ENCODE measurements around the gene RPH3AL. TPM values are rescaled to one million over a fixed set of nuclear protein-coding genes. Genes with fewer than 3 reads are reported as not detected.
A peak's percentile ranks its signal among the peaks of the same experiment; 100 is the strongest.
"Not testable (repeated sequence)": the region's sequence is repeated elsewhere in the genome, so short reads cannot be mapped to it uniquely, and the experiment has no call there.

The RPH3AL gene
- total RNA-seq, 4 donors from 2014 or later, result 8.6 to 21.0 (median 17.4) TPM

DNA sequence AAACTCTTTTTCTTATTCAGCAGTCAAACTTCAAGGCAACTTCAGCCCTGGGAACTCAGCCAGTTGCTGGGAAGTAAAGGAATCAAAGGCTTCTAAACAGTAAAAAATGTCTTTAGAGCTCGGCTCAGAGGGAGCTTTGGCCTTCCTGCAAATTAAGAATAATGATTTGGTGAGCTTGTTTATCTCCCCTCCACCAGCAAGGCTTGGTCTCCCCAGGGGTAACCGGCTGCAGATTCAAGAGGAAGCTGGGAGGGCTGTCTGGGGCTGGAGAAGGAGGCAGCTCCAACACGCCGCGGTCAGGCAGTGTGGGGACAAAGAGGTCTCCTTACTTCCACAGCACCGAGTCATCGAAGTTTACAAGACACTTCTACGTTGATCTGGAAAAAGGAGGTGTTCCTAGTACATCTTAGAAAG lies 153.4 kb downstream of the RPH3AL start:
- Histone ChIP-seq H3K36me3 (no peaks in the 10 kb centered on the region), H3K27me3 (peaks cover 67% of the 10 kb centered on the region), H3K9me3 (no peaks in the 10 kb centered on the region), H3K4me1 (peaks cover 0 to 25% (median 0%) of the 10 kb centered on the region in 3 donors), H3K4me3 (no peak overlapping the region), H3K27ac (peak overlapping the region in 2 of 4 donors; percentile 63 to 65)
- ATAC-seq, result no peak
- WGBS, 2 donors (ENCODE audit: low coverage in 1 of 2), result 0 to 4% methylated on average over 1 to 7 of the region's 8 CpGs
- TF ChIP-seq POLR2A (IDR thresholded peaks at IDR 0.05), result no peak
- TF ChIP-seq EP300 (IDR thresholded peaks at IDR 0.05), result no peak
- TF ChIP-seq, protein P1, sequence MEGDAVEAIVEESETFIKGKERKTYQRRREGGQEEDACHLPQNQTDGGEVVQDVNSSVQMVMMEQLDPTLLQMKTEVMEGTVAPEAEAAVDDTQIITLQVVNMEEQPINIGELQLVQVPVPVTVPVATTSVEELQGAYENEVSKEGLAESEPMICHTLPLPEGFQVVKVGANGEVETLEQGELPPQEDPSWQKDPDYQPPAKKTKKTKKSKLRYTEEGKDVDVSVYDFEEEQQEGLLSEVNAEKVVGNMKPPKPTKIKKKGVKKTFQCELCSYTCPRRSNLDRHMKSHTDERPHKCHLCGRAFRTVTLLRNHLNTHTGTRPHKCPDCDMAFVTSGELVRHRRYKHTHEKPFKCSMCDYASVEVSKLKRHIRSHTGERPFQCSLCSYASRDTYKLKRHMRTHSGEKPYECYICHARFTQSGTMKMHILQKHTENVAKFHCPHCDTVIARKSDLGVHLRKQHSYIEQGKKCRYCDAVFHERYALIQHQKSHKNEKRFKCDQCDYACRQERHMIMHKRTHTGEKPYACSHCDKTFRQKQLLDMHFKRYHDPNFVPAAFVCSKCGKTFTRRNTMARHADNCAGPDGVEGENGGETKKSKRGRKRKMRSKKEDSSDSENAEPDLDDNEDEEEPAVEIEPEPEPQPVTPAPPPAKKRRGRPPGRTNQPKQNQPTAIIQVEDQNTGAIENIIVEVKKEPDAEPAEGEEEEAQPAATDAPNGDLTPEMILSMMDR (IDR thresholded peaks at IDR 0.05), result no peak
- TF ChIP-seq POLR2AphosphoS5 (IDR thresholded peaks at IDR 0.05), result no peak

DNA sequence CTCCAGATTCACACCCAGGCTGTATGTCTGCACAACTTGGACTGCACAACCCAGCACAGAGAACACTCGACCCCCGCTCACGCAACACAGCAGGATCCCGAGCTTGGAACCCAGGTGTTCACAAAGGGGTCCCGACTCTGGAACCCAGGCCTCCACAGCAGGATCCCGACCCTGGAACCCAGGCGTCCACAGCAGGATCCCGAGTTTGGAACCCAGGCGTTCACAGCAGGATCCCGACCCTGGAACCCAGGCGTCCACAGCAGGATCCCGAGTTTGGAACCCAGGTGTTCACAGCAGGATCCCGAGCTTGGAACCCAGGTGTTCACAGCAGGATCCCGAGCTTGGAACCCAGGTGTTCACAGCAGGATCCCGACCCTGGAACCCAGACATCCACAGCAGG lies 154.4 kb downstream of the RPH3AL start:
- peaks cover 0 to 25% (median 0%) of the 10 kb centered on the region in 3 donors for H3K4me1 ChIP-seq
- peaks cover 72% of the 10 kb centered on the region for H3K27me3 ChIP-seq
- 93% methylated on average over 3 of the region's 15 CpGs; no CpG with 5 or more reads in 1 of the 2 donors for WGBS, 2 donors (ENCODE audit: low coverage in 1 of 2)
- H3K4me3 ChIP-seq, H3K9me3 ChIP-seq, H3K36me3 ChIP-seq, H3K27ac ChIP-seq, ATAC-seq: not testable (repeated sequence)

DNA sequence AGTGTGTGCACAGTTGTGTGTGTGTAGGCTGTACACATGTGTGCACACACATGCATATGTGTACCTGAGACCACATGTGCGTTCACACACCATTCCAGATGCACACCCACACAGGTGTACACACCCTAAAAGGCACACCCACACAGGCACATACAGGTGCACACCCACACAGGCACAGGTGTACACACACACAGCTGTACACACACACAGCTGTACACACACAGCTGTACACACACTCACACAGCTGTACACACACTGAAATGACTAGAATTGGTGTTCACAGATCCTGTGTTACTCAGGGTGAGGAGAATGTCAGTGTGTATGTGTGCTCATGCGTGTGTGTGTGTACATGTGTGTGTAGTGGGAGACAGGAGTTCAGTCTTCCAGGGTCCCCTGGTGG lies 155.3 kb downstream of the RPH3AL start:
- H3K4me1 ChIP-seq, result peaks cover 0 to 25% (median 0%) of the 10 kb centered on the region in 3 donors
- TF ChIP-seq, protein P1 (IDR thresholded peaks at IDR 0.05), result no peak
- TF ChIP-seq EP300 (IDR thresholded peaks at IDR 0.05) (no peak), POLR2A (IDR thresholded peaks at IDR 0.05) (no peak), POLR2AphosphoS5 (IDR thresholded peaks at IDR 0.05) (no peak)
- H3K4me3 ChIP-seq, result no peak overlapping the region
- H3K36me3 ChIP-seq, result no peaks in the 10 kb centered on the region
- no peak for ATAC-seq
- H3K27ac ChIP-seq, result no peak overlapping the region
- H3K9me3 ChIP-seq, result no peaks in the 10 kb centered on the region
- H3K27me3 ChIP-seq, result peaks cover 75% of the 10 kb centered on the region
- 100% methylated on average over 1 of the region's 2 CpGs; no CpG with 5 or more reads in 1 of the 2 donors for WGBS, 2 donors (ENCODE audit: low coverage in 1 of 2)

DNA sequence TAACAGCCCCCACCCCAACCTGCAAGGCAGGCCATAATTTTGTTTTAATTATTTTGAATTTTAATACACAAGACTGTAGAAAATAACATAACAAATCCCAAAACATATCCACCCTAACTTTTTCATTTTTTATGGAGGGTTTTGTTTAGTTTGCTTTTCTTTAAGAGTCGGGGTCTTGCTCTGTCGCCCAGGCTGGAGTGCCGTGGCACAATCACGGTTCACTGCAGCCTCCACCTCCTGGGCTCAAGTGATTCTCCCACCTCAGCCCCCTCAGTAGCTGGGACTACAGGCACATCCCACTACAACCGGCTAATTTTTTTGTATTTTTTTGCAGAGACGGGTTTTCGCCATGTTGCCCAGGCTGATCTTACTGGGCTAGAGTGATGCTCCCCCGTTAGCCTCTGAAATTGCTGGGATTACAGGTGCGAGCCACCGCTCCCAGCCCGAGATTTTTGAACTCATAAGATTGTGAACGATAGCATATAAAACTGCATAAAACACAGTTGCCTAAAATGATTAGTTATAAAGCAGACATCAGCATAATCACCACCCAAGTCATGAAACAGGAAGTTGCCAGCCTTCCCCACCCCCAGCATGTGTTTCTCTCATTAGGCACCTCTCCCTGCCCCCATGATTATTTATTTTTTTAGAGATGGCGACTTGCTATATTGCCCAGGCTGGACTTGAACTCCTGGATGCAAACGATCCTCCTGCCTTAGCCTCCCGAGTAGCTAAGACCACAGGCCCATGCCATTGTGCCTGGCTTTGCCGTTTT lies 157.6 kb downstream of the RPH3AL start:
- Histone ChIP-seq H3K9me3 (no peaks in the 10 kb centered on the region), H3K4me1 (peaks cover 0 to 15% (median 0%) of the 10 kb centered on the region in 3 donors), H3K4me3 (no peak overlapping the region), H3K36me3 (no peaks in the 10 kb centered on the region), H3K27ac (no peak overlapping the region), H3K27me3 (peaks cover 58% of the 10 kb centered on the region)
- ATAC-seq, result no peak
- WGBS, 2 donors (ENCODE audit: low coverage in 1 of 2), result 74 to 81% methylated on average over 8 to 14 of the region's 16 CpGs
- TF ChIP-seq, protein P1 (IDR thresholded peaks at IDR 0.05), result no peak
- TF ChIP-seq EP300 (IDR thresholded peaks at IDR 0.05), result no peak
- TF ChIP-seq POLR2AphosphoS5 (IDR thresholded peaks at IDR 0.05), result no peak
- TF ChIP-seq POLR2A (IDR thresholded peaks at IDR 0.05), result no peak

DNA sequence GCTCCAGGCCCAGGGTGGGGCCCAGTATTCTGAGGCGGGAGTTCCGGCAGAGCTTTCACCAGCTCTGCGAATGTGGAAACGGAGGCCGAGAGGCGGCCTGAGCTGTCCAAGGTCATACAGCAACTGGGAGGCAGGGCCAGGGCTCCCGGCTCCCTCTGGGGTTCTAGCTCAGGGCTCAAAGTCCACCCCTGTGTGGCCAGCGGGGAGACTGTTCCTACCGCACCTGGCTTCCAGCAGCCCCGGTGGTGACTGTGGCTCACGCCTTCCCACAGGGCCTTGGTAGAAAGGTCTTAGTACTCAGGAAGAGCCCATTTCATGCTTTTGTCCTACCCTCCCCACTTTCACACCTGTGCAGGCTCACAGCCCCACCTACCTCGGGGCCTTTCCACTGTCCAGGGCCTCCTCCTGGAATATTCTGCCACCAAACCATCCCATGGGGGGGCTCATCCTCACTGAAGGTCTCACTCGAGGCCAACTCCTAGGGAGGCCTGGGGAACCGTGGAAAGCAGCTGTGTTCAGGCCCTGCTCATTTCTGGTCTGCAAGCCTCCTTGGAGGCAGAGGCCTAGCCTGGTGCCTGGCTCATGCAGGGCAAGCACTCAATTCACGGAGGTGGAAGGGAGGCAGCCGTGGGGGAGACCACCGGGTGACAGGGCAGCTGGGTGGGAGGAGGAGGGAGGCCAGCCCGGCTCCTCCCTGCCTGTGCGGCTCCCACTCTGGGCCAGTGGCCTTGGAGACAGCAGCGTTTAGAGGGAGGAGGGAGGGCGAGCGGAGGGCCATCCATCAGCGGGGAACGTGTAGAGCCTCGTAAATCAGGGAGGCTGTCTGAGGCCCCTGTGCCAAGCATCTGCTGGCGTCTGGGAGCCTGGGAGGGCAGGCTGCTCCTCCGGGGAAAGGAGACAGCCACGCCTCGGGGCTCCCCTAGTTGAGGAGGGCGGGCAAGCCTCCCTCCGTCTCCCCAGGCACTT lies 158.5 kb downstream of the RPH3AL start:
- 37 to 46% methylated on average over 4 to 6 of the region's 31 CpGs for WGBS, 2 donors (ENCODE audit: low coverage in 1 of 2)
- Histone ChIP-seq H3K4me1 (peaks cover 0 to 6% (median 0%) of the 10 kb centered on the region in 3 donors), H3K4me3 (no peak overlapping the region), H3K27me3 (peaks cover 66% of the 10 kb centered on the region), H3K9me3 (no peaks in the 10 kb centered on the region), H3K27ac (no peak overlapping the region), H3K36me3 (no peaks in the 10 kb centered on the region)
- ATAC-seq, result no peak
- TF ChIP-seq EP300 (IDR thresholded peaks at IDR 0.05) (no peak), POLR2A (IDR thresholded peaks at IDR 0.05) (no peak), POLR2AphosphoS5 (IDR thresholded peaks at IDR 0.05) (no peak)
- TF ChIP-seq, protein P1 (IDR thresholded peaks at IDR 0.05), result no peak

Measured in gastroesophageal sphincter (tissue), 4 donors.